ENCODE measurements around the gene MINAR1. TPM values are rescaled to one million over a fixed set of nuclear protein-coding genes. Genes with fewer than 3 reads are reported as not detected.

MINAR1 gene
- total and polyA plus RNA-seq, 2 of the 13 experiments (the other 11 are each of a cell fraction or from before 2014, with no cell fraction given) = 0.15 to 0.16 TPM

- H3K27ac ChIP-seq (ENCODE audit: extremely low read length, insufficient read depth, low read length) = no peak overlapping the region
- no peak for DNase-seq (ENCODE audit: low spot score)
- H3K4me3 ChIP-seq (replicated peaks in 1 of 3; ENCODE audit: insufficient read depth in 1 of 3, low read depth in 2 of 3, low read length in 3 of 3) = no peak overlapping the region
- peak; percentile 28; the same call in 1 of the 3 replicates for ATAC-seq
- no peaks in the 10 kb centered on the region for H3K9me3 ChIP-seq (ENCODE audit: low read length)
- ChIA-PET CTCF (ENCODE audit: low intra/inter-chr PET ratio, low total read pairs) (interaction anchor here (1.5 kb wide), 1 partner anchor 145 kb away, joined by 11 read pairs; no protein-coding TSS in a partner anchor), POLR2A (no interaction called here)
- in situ Hi-C loops (cut with HindIII; ENCODE audit: extremely low pct_ligation_motif_present, low pct_unique_long_range_greater_than_20kb) = no loop called here
- H3K4me2 ChIP-seq (ENCODE audit: low read depth, low read length) = no peak overlapping the region
- BruUV-seq (replicated peaks) = no TSS peak
- intact Hi-C loops (cut with micrococcal nuclease; ENCODE audit: unreplicated experiment) = no loop called here
- peaks cover 2 to 6% of the 10 kb centered on the region in 2 experiments; a peak in 2 of 5 replicates for H3K27me3 ChIP-seq (ENCODE audit: control insufficient read depth in 1 of 2, insufficient read depth in 2 of 2, low read length in 2 of 2)
- FAIRE-seq = no peak
- no peaks in the 10 kb centered on the region for H3K36me3 ChIP-seq (replicated peaks in 1 of 2; ENCODE audit: control insufficient read depth in 1 of 2, insufficient read depth in 2 of 2, low read length in 2 of 2)
- H3K4me1 ChIP-seq (ENCODE audit: insufficient read depth, low read length) = no peaks in the 10 kb centered on the region
- TF ChIP-seq RELA (CRISPR knock-in tag; IDR thresholded peaks at IDR 0.05) (no peak), KDM3A (CRISPR knock-in tag; IDR thresholded peaks at IDR 0.05; ENCODE audit: low read depth) (no peak), MAZ (IDR thresholded peaks at IDR 0.05; ENCODE audit: borderline replicate concordance, low read depth, low read length) (no peak), MAZ (CRISPR knock-in tag; IDR thresholded peaks at IDR 0.05; ENCODE audit: low read depth) (no peak), ZBTB46 (CRISPR knock-in tag; IDR thresholded peaks at IDR 0.05; ENCODE audit: borderline replicate concordance) (no peak)
- H4K20me1 ChIP-seq (ENCODE audit: insufficient read depth, low read length) = no peaks in the 10 kb centered on the region
- WGBS (ENCODE audit: low lambda C conversion rate) = 49% methylated on average over 7 of the region's 17 CpGs
- H3K79me2 ChIP-seq (ENCODE audit: insufficient read depth, low read length) = no peaks in the 10 kb centered on the region
- no peak overlapping the region for H2AFZ ChIP-seq (ENCODE audit: low read length)
- no peak overlapping the region for H3K9ac ChIP-seq (ENCODE audit: insufficient read depth, low read depth, low read length)
Observed at GRCh38 chr15:79451361-79451999, 19.3 kb downstream of the MINAR1 start.
